Liver (tissue), 10 donors: Measurements from ENCODE around the gene INPP5F. TPM values are rescaled to one million over a fixed set of nuclear protein-coding genes. Genes with fewer than 3 reads are reported as not detected.

Experiments used
- DNase-seq: peaks from one replicate; pipeline ENCODE4 v3.0.0-alpha.2; 2017; ENCODE audit warnings: low spot score
- H3K27ac ChIP-seq, 2 donors: one replicate each; pipeline ENCODE4 v1.7.0; 2013; ENCODE audit warnings: inconsistent platforms in 2 of 2, low read length in 2 of 2, control low read depth in 1 of 2, low read depth in 1 of 2, mild to moderate bottlenecking in 1 of 2
- H3K27me3 ChIP-seq, 4 donors: one replicate each; pipeline versions ENCODE4 v1.6.1 to v1.7.0; 2013; ENCODE audit warnings: low read length in 3 of 4, inconsistent platforms in 1 of 4, mild to moderate bottlenecking in 1 of 4, moderate library complexity in 1 of 4; ENCODE audit not compliant: control insufficient read depth in 4 of 4, insufficient read depth in 4 of 4
- H3K36me3 ChIP-seq, 4 donors: one replicate each; pipeline versions ENCODE4 v1.6.1 to v1.7.0; 2013; ENCODE audit warnings: low read length in 3 of 4, mild to moderate bottlenecking in 3 of 4, low read depth in 1 of 4, moderate library complexity in 1 of 4; ENCODE audit not compliant: control insufficient read depth in 4 of 4, insufficient read depth in 3 of 4
- H3K4me1 ChIP-seq, 4 donors: one replicate each; pipeline versions ENCODE4 v1.6.1 to v1.7.0; 2013; ENCODE audit warnings: low read length in 3 of 4, mild to moderate bottlenecking in 3 of 4, moderate library complexity in 1 of 4; ENCODE audit not compliant: control insufficient read depth in 4 of 4, insufficient read depth in 4 of 4
- H3K4me3 ChIP-seq, 3 donors: one replicate each; pipeline versions ENCODE4 v1.6.1 to v1.7.0; 2013; ENCODE audit warnings: low read length in 3 of 3, control low read depth in 1 of 3, low read depth in 1 of 3, mild to moderate bottlenecking in 1 of 3
- H3K9ac ChIP-seq, 2 donors: one replicate each; pipeline ENCODE4 v1.7.0; 2013; ENCODE audit warnings: low read length in 2 of 2, mild to moderate bottlenecking in 2 of 2, moderate library complexity in 2 of 2, control low read depth in 1 of 2, low read depth in 1 of 2
- H3K9me3 ChIP-seq, 4 donors: one replicate each; pipeline versions ENCODE4 v1.6.1 to v1.7.0; 2013; ENCODE audit warnings: low read length in 3 of 4; ENCODE audit not compliant: control insufficient read depth in 4 of 4
- EGR1 ChIP-seq, 2 donors: IDR thresholded peaks; 2 replicates each; pipeline ENCODE4 v1.6.1; 2016 to 2018; ENCODE audit warnings: antibody characterized with exemption in 2 of 2, low read depth in 2 of 2
- FOXA1 ChIP-seq: IDR thresholded peaks from 2 replicates; pipeline ENCODE4 v1.6.1; 2016; ENCODE audit warnings: antibody characterized with exemption
- FOXA2 ChIP-seq: IDR thresholded peaks from 2 replicates; pipeline ENCODE4 v1.6.1; 2016; ENCODE audit warnings: antibody characterized with exemption
- GABPA ChIP-seq, 2 donors: IDR thresholded peaks in 1 of 2; conservative IDR thresholded peaks in 1 of 2; 2 replicates each; pipeline ENCODE4 v1.6.1; 2016; ENCODE audit warnings: antibody characterized with exemption in 2 of 2, mild to moderate bottlenecking in 1 of 2, moderate library complexity in 1 of 2
- HNF4G ChIP-seq: IDR thresholded peaks from 2 replicates; pipeline ENCODE4 v1.6.1; 2016; ENCODE audit warnings: antibody characterized with exemption
- JUND ChIP-seq, 2 donors: IDR thresholded peaks; 2 replicates each; pipeline ENCODE4 v1.6.1; 2016; ENCODE audit warnings: antibody characterized with exemption in 2 of 2
- MAX ChIP-seq: IDR thresholded peaks from 2 replicates; pipeline ENCODE4 v1.6.1; 2016; ENCODE audit warnings: antibody characterized with exemption
- NR2F2 ChIP-seq: IDR thresholded peaks from 2 replicates; pipeline ENCODE4 v1.6.1; 2016; ENCODE audit warnings: antibody characterized with exemption
- RAD21 ChIP-seq, 2 donors: IDR thresholded peaks; 2 replicates each; pipeline ENCODE4 v1.6.1; 2016; ENCODE audit warnings: antibody characterized with exemption in 2 of 2, mild to moderate bottlenecking in 2 of 2
- RXRA ChIP-seq, 2 donors: IDR thresholded peaks; 2 replicates each; pipeline ENCODE4 v1.6.1; 2017 to 2018; ENCODE audit warnings: antibody characterized with exemption in 2 of 2, mild to moderate bottlenecking in 1 of 2
- SP1 ChIP-seq: IDR thresholded peaks from 2 replicates; pipeline ENCODE4 v1.6.1; 2018; ENCODE audit warnings: antibody characterized with exemption, mild to moderate bottlenecking
- TAF1 ChIP-seq: conservative IDR thresholded peaks from 2 replicates; pipeline ENCODE4 v1.6.1; 2016; ENCODE audit warnings: antibody characterized with exemption, mild to moderate bottlenecking
- YY1 ChIP-seq: IDR thresholded peaks from 2 replicates; pipeline ENCODE4 v1.6.1; 2016; ENCODE audit warnings: antibody characterized with exemption, mild to moderate bottlenecking
- WGBS: extraction: QIAGEN DNeasy Blood & Tissue Kit; methylation state at CpG from one replicate; pipeline ENCODE4 v1.1.7; 2013; 5-methylcytosine and 5-hydroxymethylcytosine counted together
- polyA plus RNA-seq, 2 donors: library from polyadenylated mRNA; stranded (reverse) in 1 of 2; unstranded in 1 of 2; fragments of 200-250 nt in 1 of 2; fragments of >200 nt in 1 of 2; fragmentation: Nextera tagmentation in 1 of 2; extraction: Ambion mirVana in 1 of 2; gene quantifications; one replicate each; pipeline versions ENCODE4 v1.2.1 to v1.2.3, GENCODE V29; 2013 to 2015
- small RNA-seq: library from RNA; depleted of rRNA; stranded (forward); fragments of <200 nt; gene quantifications from one replicate; pipeline ENCODE3, GENCODE V24; 2014
- total RNA-seq, 2 donors: library from RNA; depleted of rRNA; stranded (reverse); fragments of >200 nt; gene quantifications; one replicate each; pipeline ENCODE4 v1.2.3, GENCODE V29; 2014
- TF ChIP-seq, protein P1 (sequence below): IDR thresholded peaks from 2 replicates; pipeline ENCODE4 v1.6.1; 2016; ENCODE audit warnings: antibody characterized with exemption, mild to moderate bottlenecking
- TF ChIP-seq, protein P2 (sequence below): fragments of 150-350 bp; IDR thresholded peaks from 2 replicates; pipeline ENCODE4 v1.5.1; 2017; ENCODE audit warnings: improper control_type of control experiment, low read depth, low read length; ENCODE audit not compliant: missing input control
- TF ChIP-seq, protein P3 (sequence below): IDR thresholded peaks from 2 replicates; pipeline ENCODE4 v1.6.1; 2016; ENCODE audit warnings: antibody characterized with exemption
- donor health status: healthy.
- donor health status: healthy.
- donor health status: healthy.
- donor health status: healthy.
- donor health status: healthy.

INPP5F gene
- total and polyA plus RNA-seq, 4 donors: 1.1 to 8.1 (median 2.1) TPM

GRCh38 chr10:119878524-119878923 is 152.7 kb downstream of the INPP5F start:
- no peak for DNase-seq
- H3K27me3 ChIP-seq: no peaks in the 10 kb centered on the region
- WGBS: 88% methylated on average over 2 of the region's 2 CpGs
- no peak overlapping the region for H3K9ac ChIP-seq
- no peak overlapping the region for H3K4me3 ChIP-seq
- TF ChIP-seq RXRA (IDR thresholded peaks at IDR 0.05): no peak
- no peak for TF ChIP-seq FOXA1
- TF ChIP-seq FOXA2: no peak
- no peak for TF ChIP-seq TAF1
- TF ChIP-seq SP1: no peak
- TF ChIP-seq, protein P1, sequence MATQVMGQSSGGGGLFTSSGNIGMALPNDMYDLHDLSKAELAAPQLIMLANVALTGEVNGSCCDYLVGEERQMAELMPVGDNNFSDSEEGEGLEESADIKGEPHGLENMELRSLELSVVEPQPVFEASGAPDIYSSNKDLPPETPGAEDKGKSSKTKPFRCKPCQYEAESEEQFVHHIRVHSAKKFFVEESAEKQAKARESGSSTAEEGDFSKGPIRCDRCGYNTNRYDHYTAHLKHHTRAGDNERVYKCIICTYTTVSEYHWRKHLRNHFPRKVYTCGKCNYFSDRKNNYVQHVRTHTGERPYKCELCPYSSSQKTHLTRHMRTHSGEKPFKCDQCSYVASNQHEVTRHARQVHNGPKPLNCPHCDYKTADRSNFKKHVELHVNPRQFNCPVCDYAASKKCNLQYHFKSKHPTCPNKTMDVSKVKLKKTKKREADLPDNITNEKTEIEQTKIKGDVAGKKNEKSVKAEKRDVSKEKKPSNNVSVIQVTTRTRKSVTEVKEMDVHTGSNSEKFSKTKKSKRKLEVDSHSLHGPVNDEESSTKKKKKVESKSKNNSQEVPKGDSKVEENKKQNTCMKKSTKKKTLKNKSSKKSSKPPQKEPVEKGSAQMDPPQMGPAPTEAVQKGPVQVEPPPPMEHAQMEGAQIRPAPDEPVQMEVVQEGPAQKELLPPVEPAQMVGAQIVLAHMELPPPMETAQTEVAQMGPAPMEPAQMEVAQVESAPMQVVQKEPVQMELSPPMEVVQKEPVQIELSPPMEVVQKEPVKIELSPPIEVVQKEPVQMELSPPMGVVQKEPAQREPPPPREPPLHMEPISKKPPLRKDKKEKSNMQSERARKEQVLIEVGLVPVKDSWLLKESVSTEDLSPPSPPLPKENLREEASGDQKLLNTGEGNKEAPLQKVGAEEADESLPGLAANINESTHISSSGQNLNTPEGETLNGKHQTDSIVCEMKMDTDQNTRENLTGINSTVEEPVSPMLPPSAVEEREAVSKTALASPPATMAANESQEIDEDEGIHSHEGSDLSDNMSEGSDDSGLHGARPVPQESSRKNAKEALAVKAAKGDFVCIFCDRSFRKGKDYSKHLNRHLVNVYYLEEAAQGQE: no peak
- no peak for TF ChIP-seq JUND (IDR thresholded peaks at IDR 0.05)
- no peak for TF ChIP-seq RAD21 (IDR thresholded peaks at IDR 0.05)
- TF ChIP-seq NR2F2: no peak
- no peak for TF ChIP-seq YY1
- no peak for TF ChIP-seq GABPA (IDR thresholded peaks at IDR 0.05 in 1 of 2, conservative IDR thresholded peaks at IDR 0.05 in 1 of 2)
- TF ChIP-seq EGR1 (IDR thresholded peaks at IDR 0.05; ENCODE audit: low read depth in 2 of 2): no peak
- TF ChIP-seq, protein P2, sequence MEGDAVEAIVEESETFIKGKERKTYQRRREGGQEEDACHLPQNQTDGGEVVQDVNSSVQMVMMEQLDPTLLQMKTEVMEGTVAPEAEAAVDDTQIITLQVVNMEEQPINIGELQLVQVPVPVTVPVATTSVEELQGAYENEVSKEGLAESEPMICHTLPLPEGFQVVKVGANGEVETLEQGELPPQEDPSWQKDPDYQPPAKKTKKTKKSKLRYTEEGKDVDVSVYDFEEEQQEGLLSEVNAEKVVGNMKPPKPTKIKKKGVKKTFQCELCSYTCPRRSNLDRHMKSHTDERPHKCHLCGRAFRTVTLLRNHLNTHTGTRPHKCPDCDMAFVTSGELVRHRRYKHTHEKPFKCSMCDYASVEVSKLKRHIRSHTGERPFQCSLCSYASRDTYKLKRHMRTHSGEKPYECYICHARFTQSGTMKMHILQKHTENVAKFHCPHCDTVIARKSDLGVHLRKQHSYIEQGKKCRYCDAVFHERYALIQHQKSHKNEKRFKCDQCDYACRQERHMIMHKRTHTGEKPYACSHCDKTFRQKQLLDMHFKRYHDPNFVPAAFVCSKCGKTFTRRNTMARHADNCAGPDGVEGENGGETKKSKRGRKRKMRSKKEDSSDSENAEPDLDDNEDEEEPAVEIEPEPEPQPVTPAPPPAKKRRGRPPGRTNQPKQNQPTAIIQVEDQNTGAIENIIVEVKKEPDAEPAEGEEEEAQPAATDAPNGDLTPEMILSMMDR: no peak
- no peak for TF ChIP-seq MAX
- TF ChIP-seq, protein P3, sequence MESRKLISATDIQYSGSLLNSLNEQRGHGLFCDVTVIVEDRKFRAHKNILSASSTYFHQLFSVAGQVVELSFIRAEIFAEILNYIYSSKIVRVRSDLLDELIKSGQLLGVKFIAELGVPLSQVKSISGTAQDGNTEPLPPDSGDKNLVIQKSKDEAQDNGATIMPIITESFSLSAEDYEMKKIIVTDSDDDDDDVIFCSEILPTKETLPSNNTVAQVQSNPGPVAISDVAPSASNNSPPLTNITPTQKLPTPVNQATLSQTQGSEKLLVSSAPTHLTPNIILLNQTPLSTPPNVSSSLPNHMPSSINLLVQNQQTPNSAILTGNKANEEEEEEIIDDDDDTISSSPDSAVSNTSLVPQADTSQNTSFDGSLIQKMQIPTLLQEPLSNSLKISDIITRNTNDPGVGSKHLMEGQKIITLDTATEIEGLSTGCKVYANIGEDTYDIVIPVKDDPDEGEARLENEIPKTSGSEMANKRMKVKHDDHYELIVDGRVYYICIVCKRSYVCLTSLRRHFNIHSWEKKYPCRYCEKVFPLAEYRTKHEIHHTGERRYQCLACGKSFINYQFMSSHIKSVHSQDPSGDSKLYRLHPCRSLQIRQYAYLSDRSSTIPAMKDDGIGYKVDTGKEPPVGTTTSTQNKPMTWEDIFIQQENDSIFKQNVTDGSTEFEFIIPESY: no peak
- TF ChIP-seq HNF4G: no peak
- H3K36me3 ChIP-seq: no peaks in the 10 kb centered on the region
- H3K27ac ChIP-seq: no peak overlapping the region
- H3K9me3 ChIP-seq: no peaks in the 10 kb centered on the region
- H3K4me1 ChIP-seq: peaks cover 0 to 6% (median 4%) of the 10 kb centered on the region in 4 donors

Small RNAs within 50 kb of the gene (small RNA-seq; reads per million reads assigned to genes)
- gene RN7SL846P: not detected

Other genes starting within 250 kb of the INPP5F start
- 10 to 100 TPM in 1 of 2 donors, 1 to 10 TPM in 1; 1.8 to 51.9 TPM for gene RGS10, start 183.3 kb upstream of the INPP5F start, total RNA-seq
- gene RGS10, start 183.3 kb upstream of the INPP5F start, polyA plus RNA-seq: 1 to 10 TPM; 1.8 to 2.6 TPM
- gene TIAL1, start 129.1 kb upstream of the INPP5F start, total RNA-seq: 10 to 100 TPM; 25.7 to 28.7 TPM
- gene TIAL1, start 129.1 kb upstream of the INPP5F start, polyA plus RNA-seq: 10 to 100 TPM; 19.7 to 21.1 TPM
- 1 to 10 TPM; 2.2 to 6.0 TPM for gene BAG3, start 74.7 kb upstream of the INPP5F start, total RNA-seq
- gene BAG3, start 74.7 kb upstream of the INPP5F start, polyA plus RNA-seq: 10 to 100 TPM in 1 of 2 donors, 1 to 10 TPM in 1; 6.6 to 15.1 TPM
- 10 to 100 TPM; 19.3 to 23.2 TPM for gene MCMBP, start 146.8 kb downstream of the INPP5F start, total RNA-seq
- 10 to 100 TPM in 1 of 2 donors, 1 to 10 TPM in 1; 6.1 to 15.2 TPM for gene MCMBP, start 146.8 kb downstream of the INPP5F start, polyA plus RNA-seq
- gene SEC23IP, start 166.7 kb downstream of the INPP5F start, total RNA-seq: 10 to 100 TPM; 14.6 to 16.0 TPM
- gene SEC23IP, start 166.7 kb downstream of the INPP5F start, polyA plus RNA-seq: 10 to 100 TPM; 10.1 to 10.6 TPM